ENCODE data around the gene TTYH2.

DNA sequence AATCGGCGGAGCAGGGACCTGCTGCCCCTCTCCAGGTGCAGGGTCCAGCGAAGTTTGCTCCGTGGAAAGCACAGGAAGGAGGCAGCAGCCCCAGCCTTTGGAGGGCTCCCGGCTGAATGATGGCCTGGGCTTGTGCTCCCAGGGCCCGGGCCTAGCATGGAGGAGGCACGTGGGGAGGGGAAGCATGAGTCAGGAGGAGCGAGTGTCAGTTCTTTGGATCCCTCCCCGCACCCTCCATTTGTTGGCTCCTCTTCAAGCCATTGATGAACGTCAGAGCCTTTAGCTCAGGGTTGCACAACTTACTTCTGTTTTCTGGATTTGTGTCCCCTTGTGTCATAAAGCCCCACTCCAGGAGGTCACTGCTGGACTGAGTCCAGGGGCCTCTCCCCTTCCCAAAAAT is 25.8 kb downstream of the TTYH2 start:
- TF ChIP-seq, protein P1, sequence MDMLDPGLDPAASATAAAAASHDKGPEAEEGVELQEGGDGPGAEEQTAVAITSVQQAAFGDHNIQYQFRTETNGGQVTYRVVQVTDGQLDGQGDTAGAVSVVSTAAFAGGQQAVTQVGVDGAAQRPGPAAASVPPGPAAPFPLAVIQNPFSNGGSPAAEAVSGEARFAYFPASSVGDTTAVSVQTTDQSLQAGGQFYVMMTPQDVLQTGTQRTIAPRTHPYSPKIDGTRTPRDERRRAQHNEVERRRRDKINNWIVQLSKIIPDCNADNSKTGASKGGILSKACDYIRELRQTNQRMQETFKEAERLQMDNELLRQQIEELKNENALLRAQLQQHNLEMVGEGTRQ (CRISPR knock-in tag; IDR thresholded peaks at IDR 0.05): no peak
- no peak for TF ChIP-seq CREM (CRISPR knock-in tag; IDR thresholded peaks at IDR 0.05)
- TF ChIP-seq E2F1 (CRISPR knock-in tag; IDR thresholded peaks at IDR 0.05): no peak
- TF ChIP-seq, protein P2, sequence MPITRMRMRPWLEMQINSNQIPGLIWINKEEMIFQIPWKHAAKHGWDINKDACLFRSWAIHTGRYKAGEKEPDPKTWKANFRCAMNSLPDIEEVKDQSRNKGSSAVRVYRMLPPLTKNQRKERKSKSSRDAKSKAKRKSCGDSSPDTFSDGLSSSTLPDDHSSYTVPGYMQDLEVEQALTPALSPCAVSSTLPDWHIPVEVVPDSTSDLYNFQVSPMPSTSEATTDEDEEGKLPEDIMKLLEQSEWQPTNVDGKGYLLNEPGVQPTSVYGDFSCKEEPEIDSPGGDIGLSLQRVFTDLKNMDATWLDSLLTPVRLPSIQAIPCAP (CRISPR knock-in tag; IDR thresholded peaks at IDR 0.05): no peak
- TF ChIP-seq NR3C1 (CRISPR knock-in tag; conservative IDR thresholded peaks at IDR 0.05; ENCODE audit: low read depth): no peak
- TF ChIP-seq, protein P3, sequence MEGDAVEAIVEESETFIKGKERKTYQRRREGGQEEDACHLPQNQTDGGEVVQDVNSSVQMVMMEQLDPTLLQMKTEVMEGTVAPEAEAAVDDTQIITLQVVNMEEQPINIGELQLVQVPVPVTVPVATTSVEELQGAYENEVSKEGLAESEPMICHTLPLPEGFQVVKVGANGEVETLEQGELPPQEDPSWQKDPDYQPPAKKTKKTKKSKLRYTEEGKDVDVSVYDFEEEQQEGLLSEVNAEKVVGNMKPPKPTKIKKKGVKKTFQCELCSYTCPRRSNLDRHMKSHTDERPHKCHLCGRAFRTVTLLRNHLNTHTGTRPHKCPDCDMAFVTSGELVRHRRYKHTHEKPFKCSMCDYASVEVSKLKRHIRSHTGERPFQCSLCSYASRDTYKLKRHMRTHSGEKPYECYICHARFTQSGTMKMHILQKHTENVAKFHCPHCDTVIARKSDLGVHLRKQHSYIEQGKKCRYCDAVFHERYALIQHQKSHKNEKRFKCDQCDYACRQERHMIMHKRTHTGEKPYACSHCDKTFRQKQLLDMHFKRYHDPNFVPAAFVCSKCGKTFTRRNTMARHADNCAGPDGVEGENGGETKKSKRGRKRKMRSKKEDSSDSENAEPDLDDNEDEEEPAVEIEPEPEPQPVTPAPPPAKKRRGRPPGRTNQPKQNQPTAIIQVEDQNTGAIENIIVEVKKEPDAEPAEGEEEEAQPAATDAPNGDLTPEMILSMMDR (IDR thresholded peaks at IDR 0.05): no peak
- TF ChIP-seq STAT6 (CRISPR knock-in tag; conservative IDR thresholded peaks at IDR 0.05; ENCODE audit: low read depth): no peak
- TF ChIP-seq, protein P4, sequence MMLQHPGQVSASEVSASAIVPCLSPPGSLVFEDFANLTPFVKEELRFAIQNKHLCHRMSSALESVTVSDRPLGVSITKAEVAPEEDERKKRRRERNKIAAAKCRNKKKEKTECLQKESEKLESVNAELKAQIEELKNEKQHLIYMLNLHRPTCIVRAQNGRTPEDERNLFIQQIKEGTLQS (CRISPR knock-in tag; conservative IDR thresholded peaks at IDR 0.05): no peak
- TF ChIP-seq, protein P5, sequence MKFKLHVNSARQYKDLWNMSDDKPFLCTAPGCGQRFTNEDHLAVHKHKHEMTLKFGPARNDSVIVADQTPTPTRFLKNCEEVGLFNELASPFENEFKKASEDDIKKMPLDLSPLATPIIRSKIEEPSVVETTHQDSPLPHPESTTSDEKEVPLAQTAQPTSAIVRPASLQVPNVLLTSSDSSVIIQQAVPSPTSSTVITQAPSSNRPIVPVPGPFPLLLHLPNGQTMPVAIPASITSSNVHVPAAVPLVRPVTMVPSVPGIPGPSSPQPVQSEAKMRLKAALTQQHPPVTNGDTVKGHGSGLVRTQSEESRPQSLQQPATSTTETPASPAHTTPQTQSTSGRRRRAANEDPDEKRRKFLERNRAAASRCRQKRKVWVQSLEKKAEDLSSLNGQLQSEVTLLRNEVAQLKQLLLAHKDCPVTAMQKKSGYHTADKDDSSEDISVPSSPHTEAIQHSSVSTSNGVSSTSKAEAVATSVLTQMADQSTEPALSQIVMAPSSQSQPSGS (CRISPR knock-in tag; IDR thresholded peaks at IDR 0.05; ENCODE audit: borderline replicate concordance, low read depth): no peak
- no peak for TF ChIP-seq TP53 (CRISPR knock-in tag; IDR thresholded peaks at IDR 0.05)
- TF ChIP-seq TEAD1 (CRISPR knock-in tag; IDR thresholded peaks at IDR 0.05): no peak

Measured in WTC11 (cell line).